WERI-Rb-1 (cell line): ENCODE measurements around the gene UBXN1.
A peak's percentile ranks its signal among the peaks of the same experiment; 100 is the strongest.

ENCODE experiments used
- DNase-seq: peaks from one replicate; pipeline ENCODE4 v3.0.0-alpha.2; 2020
- H3K27ac ChIP-seq: fragments of 250-450 bp; sonication (Bioruptor Pico); 2 replicates; pipeline ENCODE4 v1.5.1; 2020; ENCODE audit warnings: mild to moderate bottlenecking, moderate library complexity
- H3K27me3 ChIP-seq: fragments of 250-450 bp; sonication (Bioruptor Pico); 2 replicates; pipeline ENCODE4 v1.5.1; 2021; ENCODE audit warnings: mild to moderate bottlenecking, low read depth, moderate library complexity; ENCODE audit not compliant: insufficient read depth, severe bottlenecking
- H3K36me3 ChIP-seq: fragments of 250-450 bp; sonication (Bioruptor Pico); 2 replicates; pipeline ENCODE4 v1.5.1; 2020; ENCODE audit warnings: mild to moderate bottlenecking, moderate library complexity
- H3K4me3 ChIP-seq: 2 replicates; pipeline ENCODE4 v1.5.1; 2011; ENCODE audit warnings: low read depth, mild to moderate bottlenecking, control low read depth, low read length
- H3K9me3 ChIP-seq: fragments of 250-450 bp; sonication (Bioruptor Pico); 2 replicates; pipeline ENCODE4 v1.5.1; 2021; ENCODE audit warnings: mild to moderate bottlenecking, moderate library complexity; ENCODE audit not compliant: severe bottlenecking
- TF ChIP-seq, protein P1 (sequence below): IDR thresholded peaks from 2 replicates; pipeline ENCODE4 v1.5.1; 2011; ENCODE audit warnings: low read depth, mild to moderate bottlenecking, control low read depth, inconsistent platforms, low read length

UBXN1 gene

DNA sequence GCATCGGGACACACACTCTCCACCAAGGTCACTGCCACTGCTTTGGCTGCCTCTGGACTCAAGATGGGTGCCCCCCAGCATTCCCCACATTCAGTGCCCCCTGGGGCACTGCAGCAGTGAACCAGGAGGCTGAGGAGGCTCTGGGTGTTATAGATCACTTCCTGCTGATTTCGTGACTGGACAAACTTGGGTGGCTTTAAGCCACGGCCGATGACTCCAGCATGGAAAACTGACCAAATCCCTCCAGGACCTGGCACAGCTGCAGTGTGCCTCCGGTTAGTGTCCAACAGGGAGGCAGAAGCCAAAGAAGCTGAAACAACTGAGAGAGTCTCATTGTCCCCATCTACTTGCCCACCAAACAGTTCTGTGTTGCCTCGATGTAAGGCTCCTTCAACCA is 31.3 kb downstream of the UBXN1 start:
- TF ChIP-seq, protein P1, sequence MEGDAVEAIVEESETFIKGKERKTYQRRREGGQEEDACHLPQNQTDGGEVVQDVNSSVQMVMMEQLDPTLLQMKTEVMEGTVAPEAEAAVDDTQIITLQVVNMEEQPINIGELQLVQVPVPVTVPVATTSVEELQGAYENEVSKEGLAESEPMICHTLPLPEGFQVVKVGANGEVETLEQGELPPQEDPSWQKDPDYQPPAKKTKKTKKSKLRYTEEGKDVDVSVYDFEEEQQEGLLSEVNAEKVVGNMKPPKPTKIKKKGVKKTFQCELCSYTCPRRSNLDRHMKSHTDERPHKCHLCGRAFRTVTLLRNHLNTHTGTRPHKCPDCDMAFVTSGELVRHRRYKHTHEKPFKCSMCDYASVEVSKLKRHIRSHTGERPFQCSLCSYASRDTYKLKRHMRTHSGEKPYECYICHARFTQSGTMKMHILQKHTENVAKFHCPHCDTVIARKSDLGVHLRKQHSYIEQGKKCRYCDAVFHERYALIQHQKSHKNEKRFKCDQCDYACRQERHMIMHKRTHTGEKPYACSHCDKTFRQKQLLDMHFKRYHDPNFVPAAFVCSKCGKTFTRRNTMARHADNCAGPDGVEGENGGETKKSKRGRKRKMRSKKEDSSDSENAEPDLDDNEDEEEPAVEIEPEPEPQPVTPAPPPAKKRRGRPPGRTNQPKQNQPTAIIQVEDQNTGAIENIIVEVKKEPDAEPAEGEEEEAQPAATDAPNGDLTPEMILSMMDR: no peak
- no peak for DNase-seq
- peaks cover 52% of the 10 kb centered on the region for H3K36me3 ChIP-seq

DNA sequence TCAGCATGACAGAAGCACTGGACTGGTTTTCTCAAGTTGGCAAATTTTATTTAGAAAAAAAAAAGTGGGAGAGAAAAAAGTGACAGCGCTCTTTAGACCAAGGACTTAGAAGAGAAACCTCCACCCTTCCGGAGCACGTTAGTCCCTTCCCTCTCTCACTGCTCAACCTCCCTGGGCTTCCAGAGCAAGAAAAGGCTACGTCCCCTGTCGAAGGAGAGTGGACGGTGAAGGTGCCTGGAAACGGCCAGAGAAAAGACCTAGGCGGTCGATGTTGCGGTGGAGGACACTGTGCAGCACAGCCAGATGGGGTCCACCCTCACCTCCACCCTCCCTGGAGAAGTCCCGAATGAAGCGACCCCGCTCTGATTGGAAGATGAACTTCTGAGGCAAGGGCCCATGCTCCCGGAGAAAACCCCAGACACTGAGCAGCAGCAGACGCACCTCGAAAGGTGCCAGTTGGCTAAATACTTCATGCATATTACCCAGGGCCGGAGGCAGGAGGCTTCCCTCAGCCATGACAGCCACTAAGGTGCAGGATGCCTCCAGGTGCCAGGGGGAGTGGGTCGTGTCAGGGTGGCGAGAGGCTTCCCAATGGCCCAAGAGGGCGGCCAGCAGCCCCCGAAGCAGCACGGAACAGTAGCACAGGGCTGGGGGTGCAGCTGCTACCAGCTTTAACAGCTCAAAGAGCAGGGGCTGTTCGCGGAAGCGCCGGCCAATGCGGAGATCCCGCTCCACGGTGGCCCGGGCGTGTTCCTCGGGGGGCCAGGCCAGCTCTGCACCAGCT is 31.9 kb downstream of the UBXN1 start:
- Histone ChIP-seq H3K36me3 (peaks cover 54% of the 10 kb centered on the region), H3K4me3 (peak overlapping the region; percentile 99; the same call in 1 of the 2 replicates), H3K27me3 (no peaks in the 10 kb centered on the region), H3K9me3 (no peaks in the 10 kb centered on the region), H3K27ac (peak overlapping the region; percentile 24; the same call in 1 of the 2 replicates)
- no peak for DNase-seq
- TF ChIP-seq, protein P1: no peak

More for the DNA sequence above, 31.3 kb downstream of the UBXN1 start:
- no peak overlapping the region for H3K4me3 ChIP-seq
- H3K27me3 ChIP-seq: no peaks in the 10 kb centered on the region
- H3K27ac ChIP-seq: 0 out of 2 replicates have a peak overlapping the region, but pooled peaks have one; percentile 6
- H3K9me3 ChIP-seq: no peaks in the 10 kb centered on the region

DNA sequence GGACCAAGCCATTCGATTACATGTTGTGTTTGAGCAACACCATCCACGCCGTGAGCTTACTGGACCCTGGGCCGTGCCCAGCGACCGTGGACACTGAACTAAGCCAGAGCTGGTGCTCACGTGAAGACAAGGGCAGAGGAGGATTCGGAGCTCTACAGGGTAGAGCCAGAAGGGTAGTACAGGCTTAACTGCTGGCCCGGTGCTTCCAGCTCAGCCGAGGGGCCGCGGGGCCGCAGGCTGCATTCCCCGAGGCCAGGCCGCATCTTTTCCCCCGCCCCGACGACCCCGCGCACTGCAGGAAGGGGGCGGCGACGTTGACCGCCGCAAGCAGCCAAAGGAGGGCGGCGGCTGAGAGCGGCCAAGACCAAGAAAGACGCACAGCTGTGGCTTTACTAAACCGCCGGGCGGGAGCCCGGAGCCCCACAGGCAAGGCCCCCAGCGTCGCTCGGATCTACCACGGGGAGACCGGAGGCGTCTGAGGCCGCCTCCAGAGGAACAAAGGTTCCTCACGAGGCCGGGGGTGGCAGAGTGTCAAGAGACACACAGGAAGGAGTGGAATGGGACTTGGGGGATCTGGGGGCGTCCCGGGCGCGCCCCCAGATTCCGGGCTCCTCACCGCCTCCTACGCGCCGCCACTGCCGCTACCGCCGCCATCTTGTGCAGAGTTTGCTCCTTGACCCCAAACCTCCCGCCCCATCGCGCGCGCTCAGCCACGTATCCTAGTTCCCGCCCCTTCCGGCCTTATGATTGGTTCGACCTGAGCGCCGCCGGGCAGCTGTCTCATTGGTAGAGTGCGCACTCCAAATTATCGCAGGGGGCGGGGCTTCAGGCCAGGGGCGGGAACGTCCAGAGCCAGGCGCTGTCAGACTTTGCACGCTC is 32.7 kb downstream of the UBXN1 start, which contains the start of gene GANAB:
Gene GANAB, minus strand, starts transcription at position 668 of the 879 bp plus-strand sequence. Its CDS starts 14 bp downstream, at position 654.
- TF ChIP-seq, protein P1: no peak
- peak; percentile 99 for DNase-seq
- H3K4me3 ChIP-seq: peak within 1 kb of the TSS; percentile 99
- peaks cover 54% of the 10 kb centered on the region for H3K36me3 ChIP-seq
- H3K27ac ChIP-seq: peak within 1 kb of the TSS; percentile 97
- H3K9me3 ChIP-seq: no peaks in the 10 kb centered on the region
- H3K27me3 ChIP-seq: no peaks in the 10 kb centered on the region

DNA sequence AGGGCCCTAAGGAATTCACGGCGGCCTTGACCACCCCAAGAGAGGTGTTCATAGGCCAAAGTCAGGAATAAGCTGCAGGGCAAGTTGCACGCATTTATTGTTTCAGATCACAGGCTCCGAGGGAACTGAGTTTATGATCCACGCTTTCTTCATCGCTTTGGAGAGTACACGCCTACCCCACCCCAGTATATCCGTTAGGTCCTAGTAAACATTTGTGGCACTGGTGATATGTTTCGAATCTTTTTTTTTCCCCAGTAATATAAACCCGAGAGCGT is 33.3 kb downstream of the UBXN1 start:
- no peaks in the 10 kb centered on the region for H3K9me3 ChIP-seq
- H3K27me3 ChIP-seq: no peaks in the 10 kb centered on the region
- peak overlapping the region; percentile 97 for H3K27ac ChIP-seq
- H3K36me3 ChIP-seq: peaks cover 54% of the 10 kb centered on the region
- no peak for DNase-seq
- TF ChIP-seq, protein P1: no peak
- H3K4me3 ChIP-seq: peak overlapping the region; percentile 99

DNA sequence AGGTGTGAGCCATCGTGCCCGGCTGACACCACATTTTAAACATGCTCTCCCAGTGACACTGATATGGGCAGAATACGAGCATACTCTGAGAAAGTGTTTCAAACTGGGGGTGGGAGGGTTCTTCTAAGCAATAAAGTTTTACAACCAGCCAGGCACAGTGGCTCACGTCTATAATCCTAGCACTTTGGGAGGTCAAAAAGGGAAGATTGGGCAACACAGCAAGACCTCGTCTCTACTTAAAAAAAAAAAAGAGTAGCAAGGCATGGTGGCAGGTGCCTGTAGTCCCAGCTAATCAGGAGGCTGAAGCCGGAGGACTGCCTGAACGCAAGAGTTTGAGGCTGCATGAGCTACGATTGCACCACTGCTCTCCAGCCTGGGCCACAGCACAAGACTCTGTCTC is 34.7 kb downstream of the UBXN1 start:
- Histone ChIP-seq H3K27me3 (no peaks in the 10 kb centered on the region), H3K9me3 (no peaks in the 10 kb centered on the region), H3K4me3 (no peak overlapping the region), H3K27ac (no peak overlapping the region), H3K36me3 (peaks cover 53% of the 10 kb centered on the region)
- DNase-seq: no peak
- TF ChIP-seq, protein P1: no peak
